SK-N-DZ (cell line): ENCODE data around the gene MAFB.

Experiments
- DNase-seq: peaks from one replicate; pipeline ENCODE4 v3.0.0-alpha.2; 2015; ENCODE audit warnings: low spot score

The MAFB gene

GRCh38 chr20:40682104-40682981 is 6.7 kb downstream of the MAFB start:
- no peak for DNase-seq

- DNase-seq = no peak
Observed at GRCh38 chr20:40681684-40682083, 7.4 kb downstream of the MAFB start.

GRCh38 chr20:40681165-40681564 is 7.9 kb downstream of the MAFB start:
- no peak for DNase-seq

GRCh38 chr20:40680161-40680959 is 8.7 kb downstream of the MAFB start:
- no peak for DNase-seq

GRCh38 chr20:40679184-40679583 is 9.9 kb downstream of the MAFB start:
- no peak for DNase-seq

- peak; percentile 73 for DNase-seq
Observed at GRCh38 chr20:40678286-40678875, 10.7 kb downstream of the MAFB start.

GRCh38 chr20:40677343-40677924 is 11.6 kb downstream of the MAFB start:
- no peak for DNase-seq

GRCh38 chr20:40676491-40677269 is 12.4 kb downstream of the MAFB start:
- DNase-seq = no peak

- DNase-seq = no peak
Observed at GRCh38 chr20:40675599-40676221, 13.3 kb downstream of the MAFB start.

- DNase-seq = no peak
Observed at GRCh38 chr20:40673442-40673841, 15.6 kb downstream of the MAFB start.

GRCh38 chr20:40672095-40672494 is 16.9 kb downstream of the MAFB start:
- DNase-seq = no peak

GRCh38 chr20:40670253-40670652 is 18.8 kb downstream of the MAFB start:
- DNase-seq = no peak

- DNase-seq = no peak
Observed at GRCh38 chr20:40669692-40670091, 19.3 kb downstream of the MAFB start.

- DNase-seq = peak; percentile 72
Observed at GRCh38 chr20:40668449-40669228, 20.4 kb downstream of the MAFB start.

GRCh38 chr20:40667503-40667902 is 21.5 kb downstream of the MAFB start:
- DNase-seq = no peak

GRCh38 chr20:40666336-40666735 is 22.7 kb downstream of the MAFB start:
- DNase-seq = no peak

- DNase-seq = no peak
Observed at GRCh38 chr20:40664891-40665290, 24.1 kb downstream of the MAFB start.

- no peak for DNase-seq
Observed at GRCh38 chr20:40663991-40664880, 24.8 kb downstream of the MAFB start.

GRCh38 chr20:40663304-40663790 is 25.7 kb downstream of the MAFB start:
- no peak for DNase-seq
